Spleen (tissue), 11 donors: ENCODE measurements around the gene UFD1. TPM values are rescaled to one million over a fixed set of nuclear protein-coding genes. Genes with fewer than 3 reads are reported as not detected.

ENCODE experiments used
- DNase-seq: peaks from one replicate; pipeline ENCODE4 v3.0.0-alpha.2; 2020
- H3K27ac ChIP-seq, 8 donors: fragments of 200-600 bp; sonication (generic) in 7 of 8; 1 replicate in 4 of 8; 2 replicates in 4 of 8; pipeline versions ENCODE4 v1.5.0 to v1.8.0; 2016 to 2021; ENCODE audit warnings: inconsistent platforms in 4 of 8, mild to moderate bottlenecking in 4 of 8, moderate library complexity in 1 of 8
- H3K27me3 ChIP-seq, 7 donors: fragments of 200-600 bp; sonication (generic) in 6 of 7; replicated peaks in 1 of 7; 1 replicate in 4 of 7; 2 replicates in 3 of 7; pipeline versions ENCODE4 v1.5.0 to v1.8.0; 2016 to 2021; ENCODE audit warnings: inconsistent platforms in 3 of 7, mild to moderate bottlenecking in 1 of 7
- H3K36me3 ChIP-seq, 6 donors: fragments of 200-600 bp; sonication (generic) in 5 of 6; 1 replicate in 4 of 6; 2 replicates in 2 of 6; pipeline versions ENCODE4 v1.5.0 to v1.8.0; 2016 to 2021; ENCODE audit warnings: inconsistent platforms in 2 of 6
- H3K4me1 ChIP-seq, 6 donors: fragments of 200-600 bp; sonication (generic) in 5 of 6; 1 replicate in 3 of 6; 2 replicates in 3 of 6; pipeline versions ENCODE4 v1.5.0 to v1.8.0; 2016 to 2021; ENCODE audit warnings: inconsistent platforms in 3 of 6
- H3K4me3 ChIP-seq, 8 donors: fragments of 200-600 bp; sonication (generic) in 7 of 8; 1 replicate in 4 of 8; 2 replicates in 4 of 8; pipeline versions ENCODE4 v1.5.0 to v1.8.0; 2016 to 2021; ENCODE audit warnings: inconsistent platforms in 4 of 8, mild to moderate bottlenecking in 4 of 8, moderate library complexity in 2 of 8
- H3K9me3 ChIP-seq, 8 donors: fragments of 200-600 bp; sonication (generic) in 7 of 8; 1 replicate in 4 of 8; 2 replicates in 4 of 8; pipeline versions ENCODE4 v1.5.0 to v1.8.0; 2016 to 2021; ENCODE audit warnings: inconsistent platforms in 4 of 8
- POLR2A ChIP-seq, 3 donors: fragments of 450-650 bp; IDR thresholded peaks; one replicate each; pipeline ENCODE4 v1.5.1; 2017; ENCODE audit warnings: antibody characterized with exemption in 3 of 3, mild to moderate bottlenecking in 1 of 3
- POLR2AphosphoS5 ChIP-seq, 3 donors: sonication (generic); formaldehyde crosslinking; IDR thresholded peaks; one replicate each; pipeline ENCODE4 v1.5.1; 2017; ENCODE audit warnings: antibody characterized with exemption in 3 of 3
- WGBS, 5 donors: extraction: QIAGEN DNeasy Blood & Tissue Kit in 3 of 5; methylation state at CpG; one replicate each; pipeline versions ENCODE4 v1.1.5 to v1.1.7; 2013 to 2018; 5-methylcytosine and 5-hydroxymethylcytosine counted together
- intact Hi-C: fragments of 100-400 bp; cut with DNase I; formaldehyde crosslinking; loops from one replicate; pipeline ENCODE4 v1.15.0; 2023; ENCODE audit warnings: low total_unique reads
- polyA plus RNA-seq, 3 donors: library from polyadenylated mRNA; stranded (reverse); fragments of 200-250 nt; gene quantifications; one replicate each; pipeline ENCODE4 v1.2.1, GENCODE V29; 2013
- total RNA-seq, 7 donors: library from RNA; depleted of rRNA in 3 of 7; stranded (reverse); fragments of >200 nt in 3 of 7; fragmentation: NEBNext Ultra II Directional in 4 of 7; extraction: Animal tissue kit (Norgen Biotek cat#: 25700) in 4 of 7; gene quantifications; one replicate each; pipeline versions ENCODE4 v1.1.0 to v1.2.1, GENCODE V29; 2016 to 2021
- TF ChIP-seq, protein P1 (sequence below), 11 experiments: fragments of 200-600 bp in 7 of 11; fragments of 450-650 bp in 4 of 11; sonication (generic) in 4 of 11; IDR thresholded peaks in 8 of 11; conservative IDR thresholded peaks in 3 of 11; 1 replicate in 7 of 11; 2 replicates in 4 of 11; pipeline versions ENCODE4 v1.4.0 to v1.8.0; 2016 to 2021; ENCODE audit warnings: antibody characterized with exemption in 11 of 11, inconsistent platforms in 4 of 11, mild to moderate bottlenecking in 1 of 11
- donor health status: healthy with polysubstance abuse.
- donor health status: DM: no; HTN: no; CAD: no; lungs with moderate emphysema.
- donor health status: DM: no; HTN: no; CAD: no.
- donor health status: Bipolar disorder and iron deficiency.
- donor health status: healthy.
- donor health status: DM: no; HTN: no; CAD: no.
- donor health status: DM: yes; HTN: yes; CAD: no.

UFD1 gene
- total and polyA plus RNA-seq, 10 donors: 35.6 to 55.4 (median 42.4) TPM

GRCh38 chr22:19515654-19516377 lies 36.8 kb upstream of the UFD1 start:
- Histone ChIP-seq H3K4me3 (no peak overlapping the region), H3K9me3 (peaks cover 0 to 14% (median 10%) of the 10 kb centered on the region in 8 donors), H3K36me3 (peaks cover 0 to 62% (median 0%) of the 10 kb centered on the region in 6 donors), H3K27ac (no peak overlapping the region), H3K4me1 (no peaks in the 10 kb centered on the region), H3K27me3 (no peaks in the 10 kb centered on the region)
- 96 to 98% (median 96%) methylated on average over 12 of the region's 12 CpGs for WGBS, 5 donors
- TF ChIP-seq, protein P1, sequence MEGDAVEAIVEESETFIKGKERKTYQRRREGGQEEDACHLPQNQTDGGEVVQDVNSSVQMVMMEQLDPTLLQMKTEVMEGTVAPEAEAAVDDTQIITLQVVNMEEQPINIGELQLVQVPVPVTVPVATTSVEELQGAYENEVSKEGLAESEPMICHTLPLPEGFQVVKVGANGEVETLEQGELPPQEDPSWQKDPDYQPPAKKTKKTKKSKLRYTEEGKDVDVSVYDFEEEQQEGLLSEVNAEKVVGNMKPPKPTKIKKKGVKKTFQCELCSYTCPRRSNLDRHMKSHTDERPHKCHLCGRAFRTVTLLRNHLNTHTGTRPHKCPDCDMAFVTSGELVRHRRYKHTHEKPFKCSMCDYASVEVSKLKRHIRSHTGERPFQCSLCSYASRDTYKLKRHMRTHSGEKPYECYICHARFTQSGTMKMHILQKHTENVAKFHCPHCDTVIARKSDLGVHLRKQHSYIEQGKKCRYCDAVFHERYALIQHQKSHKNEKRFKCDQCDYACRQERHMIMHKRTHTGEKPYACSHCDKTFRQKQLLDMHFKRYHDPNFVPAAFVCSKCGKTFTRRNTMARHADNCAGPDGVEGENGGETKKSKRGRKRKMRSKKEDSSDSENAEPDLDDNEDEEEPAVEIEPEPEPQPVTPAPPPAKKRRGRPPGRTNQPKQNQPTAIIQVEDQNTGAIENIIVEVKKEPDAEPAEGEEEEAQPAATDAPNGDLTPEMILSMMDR (IDR thresholded peaks at IDR 0.05 in 8 of 11, conservative IDR thresholded peaks at IDR 0.05 in 3 of 11): no peak
- TF ChIP-seq POLR2A (IDR thresholded peaks at IDR 0.05): no peak
- no peak for TF ChIP-seq POLR2AphosphoS5 (IDR thresholded peaks at IDR 0.05)
- DNase-seq: no peak
- intact Hi-C loops: no loop called here

- H3K27me3 ChIP-seq: no peaks in the 10 kb centered on the region
- 91 to 95% (median 94%) methylated on average over 12 to 14 of the region's 14 CpGs for WGBS, 5 donors
- no peak overlapping the region for H3K4me3 ChIP-seq
- H3K9me3 ChIP-seq: peaks cover 0 to 14% (median 10%) of the 10 kb centered on the region in 8 donors
- no peaks in the 10 kb centered on the region for H3K4me1 ChIP-seq
- H3K36me3 ChIP-seq: peaks cover 0 to 58% (median 0%) of the 10 kb centered on the region in 6 donors
- intact Hi-C loops: no loop called here
- no peak for DNase-seq
- no peak overlapping the region for H3K27ac ChIP-seq
- TF ChIP-seq POLR2AphosphoS5 (IDR thresholded peaks at IDR 0.05) (no peak), POLR2A (IDR thresholded peaks at IDR 0.05) (no peak)
- TF ChIP-seq, protein P1 (IDR thresholded peaks at IDR 0.05 in 8 of 11, conservative IDR thresholded peaks at IDR 0.05 in 3 of 11): no peak
Measured at GRCh38 chr22:19514831-19515565, 36.0 kb upstream of the UFD1 start.

DNA sequence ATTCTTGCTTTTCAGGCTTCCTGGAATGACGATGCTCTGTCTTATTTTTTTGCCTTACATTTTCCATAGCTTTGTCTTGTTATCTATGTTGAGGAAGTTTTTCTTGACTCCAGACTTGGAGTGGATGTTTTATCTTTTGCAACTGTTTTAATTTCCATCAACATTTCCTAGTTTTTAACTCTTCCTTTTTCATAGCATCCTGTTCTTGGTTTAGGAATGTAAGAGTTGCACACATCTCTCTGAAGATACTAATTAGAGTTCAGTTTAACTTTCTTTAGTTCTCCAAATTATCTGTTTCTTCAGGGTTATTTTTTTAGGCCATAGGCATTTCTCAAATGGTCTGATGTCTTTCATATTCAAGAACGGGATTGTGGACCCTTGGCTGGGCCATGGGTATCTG lies 34.8 kb upstream of the UFD1 start:
- intact Hi-C loops: no loop called here
- H3K4me1 ChIP-seq: no peaks in the 10 kb centered on the region
- no peak for DNase-seq
- H3K36me3 ChIP-seq: peaks cover 0 to 56% (median 0%) of the 10 kb centered on the region in 6 donors
- H3K27ac ChIP-seq: no peak overlapping the region
- H3K9me3 ChIP-seq: peaks cover 0 to 14% (median 10%) of the 10 kb centered on the region in 8 donors
- no peak for TF ChIP-seq POLR2AphosphoS5 (IDR thresholded peaks at IDR 0.05)
- TF ChIP-seq, protein P1 (IDR thresholded peaks at IDR 0.05 in 8 of 11, conservative IDR thresholded peaks at IDR 0.05 in 3 of 11): no peak
- TF ChIP-seq POLR2A (IDR thresholded peaks at IDR 0.05): no peak
- H3K27me3 ChIP-seq: no peaks in the 10 kb centered on the region
- 49 to 81% (median 67%) methylated on average over 2 of the region's 2 CpGs for WGBS, 5 donors
- H3K4me3 ChIP-seq: no peak overlapping the region

DNA sequence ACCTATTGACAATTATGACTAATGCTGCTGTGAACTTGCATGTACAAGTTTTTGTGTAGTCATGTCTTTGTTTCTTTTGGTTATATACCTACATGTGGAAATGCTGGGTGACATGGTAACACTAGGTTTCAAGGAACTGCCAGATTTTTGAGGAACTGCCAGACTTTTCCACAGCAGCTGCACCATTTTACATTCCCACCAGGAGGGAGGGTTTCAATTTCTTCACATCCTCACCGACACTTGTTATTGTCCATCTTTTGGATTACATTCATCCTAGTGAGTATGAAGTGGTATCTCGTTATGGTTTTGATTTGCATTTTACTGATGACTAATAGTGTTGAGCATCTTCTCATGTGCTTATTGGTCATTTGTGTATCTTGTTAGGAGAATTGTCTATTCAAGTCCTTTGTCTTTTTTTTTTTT lies 31.9 kb upstream of the UFD1 start:
- Histone ChIP-seq H3K36me3 (peaks cover 0 to 53% (median 0%) of the 10 kb centered on the region in 6 donors), H3K27me3 (no peaks in the 10 kb centered on the region), H3K9me3 (peaks cover 0 to 14% (median 10%) of the 10 kb centered on the region in 8 donors), H3K4me1 (no peaks in the 10 kb centered on the region), H3K27ac (no peak overlapping the region), H3K4me3 (no peak overlapping the region)
- intact Hi-C loops: no loop called here
- 80 to 95% (median 94%) methylated on average over 2 of the region's 2 CpGs for WGBS, 5 donors
- TF ChIP-seq POLR2AphosphoS5 (IDR thresholded peaks at IDR 0.05) (no peak), POLR2A (IDR thresholded peaks at IDR 0.05) (no peak)
- no peak for DNase-seq
